ENCODE data around the gene KLF2.
"Not testable (repeated sequence)": the region's sequence is repeated elsewhere in the genome, so short reads cannot be mapped to it uniquely, and the experiment has no call there.

Gene KLF2

DNA sequence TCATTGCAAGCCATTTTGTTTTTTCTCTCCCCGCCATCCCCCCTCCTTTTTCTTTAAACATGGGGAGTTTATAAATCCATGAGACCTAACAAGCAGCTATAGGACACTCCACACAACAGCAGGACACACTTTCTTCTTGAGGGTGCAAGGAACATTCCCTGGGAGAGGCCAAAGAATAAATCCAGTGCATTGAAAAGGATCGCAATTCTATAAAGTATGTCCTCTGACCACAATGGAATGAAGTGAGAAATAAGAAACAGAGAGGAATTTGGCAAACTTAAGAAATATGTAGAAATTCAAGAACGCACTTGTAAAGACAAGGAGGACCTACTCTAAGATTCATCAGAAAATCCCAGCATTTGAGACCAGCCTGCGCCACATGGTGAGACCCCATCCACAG lies 11.9 kb downstream of the KLF2 start:
- DNase-seq (ENCODE audit: low read depth in 2 of 2): no peak

DNA sequence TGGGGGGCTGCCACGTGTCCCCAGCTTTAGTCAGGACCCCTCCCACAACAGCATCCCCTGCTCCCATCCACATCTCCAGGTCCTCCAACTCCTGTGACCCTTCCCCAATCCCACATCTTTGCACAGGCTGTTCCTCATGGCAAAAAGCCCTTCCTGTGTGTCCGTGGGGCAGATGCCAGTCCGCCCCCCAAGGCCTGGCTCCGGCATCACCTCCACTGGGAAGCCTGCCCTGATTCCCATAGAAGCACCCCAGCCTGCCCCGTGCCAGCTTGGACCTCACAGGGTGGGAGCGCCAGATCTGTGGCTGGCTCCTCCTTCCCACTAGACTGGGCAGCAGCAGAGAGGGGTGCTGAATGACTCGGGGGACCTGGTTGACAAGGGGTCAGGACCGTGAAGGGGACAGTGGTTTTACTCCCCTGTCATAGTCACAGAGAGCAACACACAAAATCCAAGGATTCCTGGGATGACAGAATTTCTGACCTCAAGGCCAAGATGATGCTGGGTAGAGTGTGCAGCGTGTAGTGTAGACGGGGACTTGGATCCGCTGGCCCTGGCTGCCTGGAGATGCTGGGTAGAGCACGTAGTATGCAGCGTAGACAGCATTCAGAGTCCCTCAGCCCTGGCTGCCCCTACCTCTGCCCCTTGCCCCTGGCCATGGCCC lies 13.3 kb downstream of the KLF2 start:
- no peak for DNase-seq (ENCODE audit: low read depth in 2 of 2)

DNA sequence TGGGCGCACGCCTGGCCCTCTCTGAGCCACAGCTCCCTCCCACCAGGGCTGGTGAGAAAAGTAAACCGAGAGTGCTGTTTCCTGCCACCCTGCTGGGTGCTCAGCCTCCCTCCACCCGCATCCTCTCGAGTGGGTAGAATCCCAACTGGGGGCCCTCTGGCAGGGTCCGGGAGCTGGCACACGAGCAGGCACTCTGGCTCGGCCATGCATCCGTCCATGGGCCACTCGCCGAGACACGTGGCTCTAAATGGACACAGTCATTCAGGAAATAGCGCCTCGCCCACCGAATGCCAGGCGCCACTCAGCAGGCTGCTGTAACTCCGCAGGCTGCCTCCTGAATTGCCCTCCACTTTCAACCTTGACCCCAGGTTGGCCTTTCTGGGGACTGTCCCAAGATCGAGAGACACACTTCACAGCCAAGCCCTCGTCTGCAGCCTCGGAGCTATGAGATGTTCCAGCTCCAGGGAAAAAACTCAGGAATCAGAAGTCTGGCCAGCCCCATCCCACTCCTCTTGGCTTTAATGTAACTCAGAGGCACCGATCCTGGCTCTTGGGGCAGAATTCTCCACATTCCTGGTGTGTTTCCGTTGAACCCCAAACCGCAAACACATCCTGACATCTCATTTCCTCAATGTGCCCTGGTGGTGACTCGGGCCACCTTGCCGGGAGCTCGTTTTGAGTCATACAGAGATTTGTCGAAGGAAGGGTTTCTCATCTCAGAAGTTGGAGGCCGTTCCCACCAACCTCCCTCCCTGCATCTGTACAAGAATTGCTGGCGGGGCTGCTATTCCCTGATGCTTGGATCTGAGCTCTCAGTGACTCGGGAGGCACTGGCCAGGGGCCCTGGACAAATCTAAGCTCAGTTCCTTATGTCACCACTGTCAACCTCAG lies 14.1 kb downstream of the KLF2 start:
- peak in 1 of 2 donors; percentile 57 for DNase-seq (ENCODE audit: low read depth in 2 of 2)

DNA sequence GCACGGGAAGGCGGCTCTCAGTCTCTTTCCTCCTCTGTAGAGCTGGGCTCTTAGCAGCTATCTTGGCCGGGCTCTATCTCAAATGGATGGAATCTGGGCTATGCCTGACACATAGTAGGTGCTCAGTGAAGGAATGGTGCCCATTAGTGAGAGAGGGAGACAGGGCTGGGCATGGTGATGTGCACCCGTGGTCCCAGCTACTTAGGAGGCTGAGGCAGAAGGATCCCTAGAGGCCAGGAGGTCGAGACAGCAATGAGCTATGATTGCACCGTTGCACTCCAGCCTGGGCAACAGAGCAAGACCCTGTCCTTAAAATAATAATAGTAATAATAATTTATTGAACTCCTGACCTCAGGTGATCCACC lies 14.7 kb downstream of the KLF2 start:
- no peak for DNase-seq (ENCODE audit: low read depth in 2 of 2)

DNA sequence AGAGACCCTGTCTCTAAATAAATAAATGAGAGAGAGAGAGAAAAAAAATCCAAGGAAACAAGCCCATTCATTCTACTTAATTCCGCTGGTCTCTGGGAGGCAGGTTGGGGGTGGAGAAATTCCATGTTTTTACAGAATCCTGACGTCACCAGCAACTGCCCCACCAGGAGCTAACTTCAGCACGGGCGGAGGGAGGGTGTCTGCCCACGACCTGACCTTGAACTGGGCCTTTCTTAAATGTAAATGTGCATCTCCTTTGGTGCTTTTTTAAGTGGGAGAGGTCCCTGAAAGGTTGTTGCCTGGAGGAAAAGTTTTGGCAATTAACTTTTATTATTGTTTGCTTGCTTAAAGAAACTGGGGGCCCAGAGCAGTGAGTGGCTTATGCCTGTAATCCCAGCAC lies 15.5 kb downstream of the KLF2 start:
- no peak for DNase-seq (ENCODE audit: low read depth in 2 of 2)

DNA sequence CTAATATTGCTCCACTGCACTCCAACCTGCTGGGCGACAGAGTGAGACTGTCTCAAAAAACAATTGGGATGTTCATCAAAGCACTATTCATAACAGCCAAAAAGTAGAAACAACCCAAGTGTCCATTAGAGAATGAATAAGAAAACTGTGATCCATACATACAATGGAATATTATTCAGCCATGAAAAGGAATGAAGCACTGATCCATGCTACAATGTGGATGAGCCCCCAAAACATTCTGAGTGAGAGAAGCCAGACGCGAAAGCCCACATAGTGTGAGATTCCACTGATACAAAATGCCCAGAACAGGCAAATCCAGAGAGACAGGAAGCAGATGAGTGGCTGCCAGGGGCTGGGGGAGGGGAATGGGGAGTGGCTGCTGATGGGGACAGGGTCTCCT lies 16.0 kb downstream of the KLF2 start:
- DNase-seq (ENCODE audit: low read depth in 2 of 2): no peak

DNA sequence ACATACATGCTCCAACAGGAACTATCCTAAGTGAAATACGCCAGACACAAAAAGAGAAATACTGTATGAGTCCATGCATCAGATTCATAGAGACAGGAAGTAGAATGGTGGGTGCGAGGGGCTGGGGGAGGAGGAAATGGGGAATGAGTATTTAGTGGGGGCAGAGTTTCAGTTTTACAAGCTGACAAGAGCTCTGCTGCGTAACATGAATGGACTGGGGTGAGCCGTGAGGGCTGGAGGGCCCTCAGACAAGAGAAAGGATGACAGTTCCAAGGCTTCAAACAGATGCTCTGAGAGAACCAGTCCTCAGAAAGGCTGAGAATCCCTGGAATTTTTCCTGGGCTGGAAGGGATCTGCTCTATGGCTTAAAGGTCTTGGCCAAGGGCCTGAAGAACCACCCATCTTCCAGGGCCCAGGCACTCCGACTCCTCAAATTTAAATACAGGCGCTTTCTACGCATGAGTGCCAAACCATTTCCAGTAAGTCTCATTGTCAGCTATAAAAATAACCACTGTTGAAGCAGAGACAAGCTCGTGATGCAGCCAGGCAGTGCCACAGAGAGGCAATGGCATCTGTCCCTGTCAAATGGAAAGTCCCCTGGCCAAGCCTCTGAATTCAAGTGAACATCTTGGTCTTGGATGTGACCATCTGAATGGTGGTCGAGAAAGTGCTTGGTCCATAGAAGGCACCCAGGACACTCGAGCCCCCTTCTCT lies 17.5 kb downstream of the KLF2 start:
- no peak for DNase-seq (ENCODE audit: low read depth in 2 of 2)

DNA sequence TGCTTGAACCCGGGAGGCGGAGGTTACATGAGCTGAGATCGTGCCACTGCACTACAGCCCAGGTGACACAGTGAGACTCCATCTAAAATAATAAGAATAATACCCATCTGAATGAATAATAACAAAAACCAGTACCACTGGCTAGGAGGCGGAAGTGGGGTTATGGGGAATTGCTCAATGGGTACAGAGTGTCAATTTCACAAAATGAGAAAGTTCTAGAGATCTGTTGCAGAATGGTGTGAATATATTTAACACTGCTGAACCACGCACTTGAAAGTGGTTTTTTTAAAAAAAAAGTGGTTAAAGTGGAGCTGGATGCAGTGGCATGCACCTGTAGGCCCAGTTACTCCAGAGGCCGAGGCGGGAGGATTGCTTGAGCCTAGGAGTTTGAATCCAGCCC lies 18.5 kb downstream of the KLF2 start:
- no peak for DNase-seq (ENCODE audit: low read depth in 2 of 2)

DNA sequence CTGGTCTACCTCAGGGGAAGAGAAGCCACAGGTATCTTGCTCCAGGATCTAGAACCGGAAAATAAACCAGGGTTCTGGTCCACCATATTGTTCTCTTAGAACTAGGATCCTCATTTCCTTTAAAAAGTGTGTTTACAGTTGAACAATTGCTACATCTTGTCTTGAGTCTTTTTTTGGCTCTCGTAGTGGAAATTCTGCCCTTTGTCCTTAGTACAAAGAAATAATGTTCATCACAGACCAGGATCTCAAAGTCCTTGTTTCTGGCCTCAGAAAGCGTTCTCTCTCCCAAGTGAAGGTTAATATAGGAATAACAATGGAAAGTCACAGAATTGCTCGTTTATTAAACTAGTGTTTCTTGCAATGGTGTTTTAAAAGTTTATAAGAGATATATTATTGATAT lies 20.8 kb downstream of the KLF2 start:
- no peak for DNase-seq (ENCODE audit: low read depth in 2 of 2)

DNA sequence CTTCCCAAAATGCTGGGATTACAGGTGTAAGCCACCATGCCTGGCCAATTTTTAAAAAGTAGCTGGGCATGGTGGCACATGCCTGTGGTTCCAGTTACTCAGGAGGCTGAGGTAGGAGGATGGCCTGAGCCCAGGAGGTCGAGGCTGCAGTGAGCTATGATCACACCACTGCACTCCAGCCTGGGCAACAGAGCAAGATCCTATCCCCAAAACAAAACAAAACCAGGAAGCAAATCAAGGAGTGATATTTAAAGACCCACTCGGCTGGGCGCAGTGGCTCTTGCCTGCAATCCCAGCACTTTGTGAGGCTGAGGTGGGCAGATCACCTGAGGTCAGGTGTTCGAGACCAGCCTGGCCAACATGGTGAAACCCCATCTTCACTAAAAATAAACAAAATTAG lies 22.5 kb downstream of the KLF2 start:
- DNase-seq (ENCODE audit: low read depth in 2 of 2): not testable (repeated sequence)

DNA sequence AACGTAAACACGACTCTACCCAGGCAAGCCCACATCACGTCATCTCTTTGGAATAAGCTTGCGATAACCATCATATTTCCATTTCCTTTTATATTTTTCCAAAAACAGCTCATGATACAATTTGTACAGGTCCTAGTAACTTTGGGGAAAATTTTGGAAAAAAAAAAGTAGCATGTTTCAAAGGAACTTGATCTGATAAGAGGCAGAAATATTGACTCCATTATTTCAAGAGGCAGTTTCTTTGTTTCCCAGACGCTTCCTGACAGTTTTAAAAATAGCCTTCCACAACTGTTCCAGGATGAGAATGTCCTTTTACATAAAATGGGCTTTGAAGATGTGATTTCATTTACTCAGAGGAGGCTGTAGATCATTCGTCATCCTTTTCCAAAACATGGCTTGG lies 23.1 kb downstream of the KLF2 start:
- DNase-seq (ENCODE audit: low read depth in 2 of 2): no peak

DNA sequence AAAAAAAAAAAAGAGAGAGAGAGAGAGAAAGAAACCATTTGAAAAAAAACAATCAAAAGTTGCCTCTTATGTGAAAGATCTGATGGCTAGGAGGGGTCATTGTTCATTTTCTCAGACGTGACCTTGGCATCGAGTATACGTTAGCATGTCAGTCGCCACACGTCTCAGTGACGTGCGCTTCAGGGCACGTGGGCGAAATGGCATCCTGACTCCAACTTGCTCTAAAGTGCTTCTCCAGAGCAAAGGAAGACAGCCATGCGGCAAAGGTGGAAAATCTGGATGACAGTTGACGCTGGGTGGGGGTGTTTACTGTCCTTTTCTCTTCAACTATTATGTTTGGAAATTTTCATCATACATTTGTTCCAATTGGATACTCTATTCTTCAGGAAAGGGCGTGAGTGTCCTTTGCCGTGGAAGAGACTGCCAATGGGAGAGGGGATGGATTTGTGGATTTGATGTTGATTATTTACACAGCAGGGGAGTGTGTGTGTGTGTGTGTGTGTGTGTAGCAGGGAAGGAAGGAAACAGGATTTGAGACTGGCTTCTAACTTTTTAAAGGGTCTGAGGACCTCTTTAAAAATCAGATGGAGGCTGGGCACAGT lies 25.0 kb downstream of the KLF2 start:
- no peak for DNase-seq (ENCODE audit: low read depth in 2 of 2)

DNA sequence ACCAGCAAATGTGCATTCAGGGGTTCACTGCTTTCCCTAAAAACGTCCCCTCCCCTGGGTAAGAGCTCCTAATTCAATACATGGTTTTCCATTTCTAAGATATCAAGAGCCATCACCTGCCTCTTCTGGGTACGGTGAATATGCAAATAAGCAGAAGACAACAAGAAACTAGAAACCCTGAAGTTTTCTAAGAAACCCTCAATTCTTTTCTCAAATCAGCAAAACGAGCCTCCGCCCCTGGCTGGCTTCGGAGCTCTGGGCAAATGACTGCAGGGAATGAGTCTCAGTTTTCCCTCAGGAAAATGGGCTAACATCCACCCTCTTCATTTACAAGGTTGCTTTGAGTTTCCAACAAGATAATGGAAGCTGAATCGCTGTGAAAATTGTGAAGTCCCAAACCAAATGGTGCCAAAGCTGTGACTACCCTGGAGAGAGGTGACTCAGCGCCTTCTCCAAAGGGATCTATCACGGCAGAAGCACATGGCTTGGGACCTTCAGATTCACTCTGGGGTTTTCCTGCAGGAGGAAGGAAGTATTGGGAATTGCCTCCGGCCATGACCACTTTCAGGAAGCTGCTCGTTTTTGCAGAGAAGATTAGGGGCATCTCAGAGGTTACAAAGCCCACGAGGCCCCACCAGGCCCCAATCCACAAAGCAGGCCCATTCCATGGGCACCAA lies 26.6 kb downstream of the KLF2 start:
- no peak for DNase-seq (ENCODE audit: low read depth in 2 of 2)

DNA sequence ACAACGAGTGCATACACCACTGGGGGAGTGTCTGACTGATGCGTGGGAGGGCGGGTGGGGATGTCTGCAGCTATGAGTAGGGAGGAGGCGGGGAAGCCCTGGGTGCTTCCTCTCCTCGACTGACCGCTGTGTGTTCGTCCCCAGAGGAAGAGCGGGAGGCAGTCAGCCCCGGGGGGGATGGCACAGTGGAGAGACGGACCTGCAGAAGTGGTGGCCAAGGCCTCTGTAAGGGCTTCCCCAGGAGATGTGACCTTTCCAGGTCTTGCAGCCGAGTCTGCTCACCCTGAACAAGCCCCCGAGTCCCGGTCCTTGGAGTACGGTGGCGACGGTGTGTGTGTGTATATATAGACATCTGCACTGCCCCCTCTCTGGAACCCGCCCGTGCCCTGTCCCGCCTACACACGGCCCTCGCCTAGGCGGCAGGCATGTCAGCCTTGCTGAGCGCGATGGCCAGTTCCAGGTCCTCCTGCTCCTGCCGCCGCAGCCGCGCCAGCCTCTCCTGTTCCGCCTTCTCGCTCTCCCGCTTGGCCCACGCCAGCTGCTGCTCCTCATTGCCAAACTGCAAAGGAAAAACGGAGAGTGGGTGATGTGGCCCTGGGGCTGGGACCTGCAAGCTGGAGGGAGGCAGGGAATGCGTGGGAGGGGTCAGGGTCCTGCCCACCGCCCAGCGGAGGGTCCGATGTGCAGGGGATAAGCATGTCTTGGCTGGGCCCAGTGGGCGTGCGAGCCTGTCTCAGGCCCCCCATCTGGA lies 30.8 kb downstream of the KLF2 start:
- DNase-seq (ENCODE audit: low read depth in 2 of 2): no peak

DNA sequence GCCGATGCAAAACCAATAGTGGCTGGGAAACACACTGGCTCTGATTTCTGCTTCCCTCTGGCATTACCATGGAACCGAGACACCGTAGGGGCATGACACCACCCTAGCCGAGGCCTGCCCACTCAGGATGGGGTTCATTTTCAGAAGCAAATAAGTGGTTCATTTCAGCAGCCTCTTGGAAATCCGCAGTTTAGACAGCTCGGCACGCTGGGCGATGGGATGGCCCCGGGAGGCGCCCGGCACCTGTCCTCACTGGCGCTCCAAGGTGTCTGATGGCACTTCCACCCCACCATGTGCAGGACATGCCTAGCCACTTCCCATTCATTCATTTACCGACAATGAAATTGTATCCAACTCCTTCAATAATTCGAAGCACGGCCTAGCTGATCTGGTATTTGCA lies 33.8 kb downstream of the KLF2 start:
- no peak for DNase-seq (ENCODE audit: low read depth in 2 of 2)

DNA sequence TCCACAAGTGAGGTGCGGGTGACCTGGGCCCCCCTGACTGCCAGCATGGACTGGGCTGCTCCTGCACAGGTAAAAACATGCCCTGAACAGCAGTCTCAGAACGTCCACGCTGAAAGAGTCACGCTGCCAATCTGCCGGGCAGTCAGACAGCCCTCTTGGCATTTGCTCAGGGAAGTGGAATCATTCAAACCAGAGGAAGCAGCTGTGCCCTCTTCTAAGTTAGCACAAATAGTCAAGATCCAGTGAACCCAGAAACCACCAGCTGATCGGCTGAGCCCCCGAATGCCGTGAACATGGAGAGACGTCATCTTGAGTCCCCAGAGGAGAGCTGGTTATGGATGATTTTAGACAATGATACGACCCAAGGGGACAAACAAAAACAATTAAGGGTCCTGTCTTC lies 34.4 kb downstream of the KLF2 start:
- no peak for DNase-seq (ENCODE audit: low read depth in 2 of 2)

DNA sequence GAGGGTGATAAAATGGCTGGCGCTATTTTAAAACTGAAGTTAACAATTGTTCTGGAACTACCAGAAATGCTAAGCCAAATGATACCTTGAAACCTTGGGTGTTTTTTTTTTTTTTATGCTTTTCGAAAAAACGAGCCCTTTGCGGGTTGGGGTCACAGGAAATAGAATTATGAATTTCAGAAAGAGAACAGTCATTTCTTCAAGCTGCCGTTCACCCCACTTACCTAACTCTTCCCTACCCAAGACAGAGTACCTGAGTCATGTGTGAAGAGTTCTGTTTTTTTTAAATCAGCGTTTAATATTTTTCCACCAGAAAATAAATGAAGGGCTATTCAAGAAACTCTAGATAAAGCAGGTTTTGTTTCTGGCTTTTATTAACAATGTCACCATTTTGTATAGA lies 35.3 kb downstream of the KLF2 start:
- DNase-seq (ENCODE audit: low read depth in 2 of 2): no peak

DNA sequence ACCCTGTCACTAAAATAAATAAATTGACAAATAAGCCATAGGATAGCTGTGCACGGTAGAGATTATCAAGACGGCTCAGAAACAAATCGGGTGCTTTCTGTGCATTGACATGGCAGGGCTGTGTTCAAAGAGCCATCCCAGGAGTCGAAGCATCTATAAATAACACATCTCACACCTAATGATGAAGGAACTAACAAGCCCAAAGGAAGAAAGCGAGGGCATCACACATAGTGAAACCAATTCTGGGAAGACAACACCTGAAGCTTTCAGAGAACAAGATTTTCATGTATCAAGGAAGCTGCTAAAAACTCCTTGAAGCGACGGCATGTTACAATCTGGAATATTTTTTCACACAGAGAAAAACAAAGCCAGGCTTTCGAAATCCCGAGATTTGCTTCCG lies 36.1 kb downstream of the KLF2 start:
- DNase-seq (ENCODE audit: low read depth in 2 of 2): no peak

DNA sequence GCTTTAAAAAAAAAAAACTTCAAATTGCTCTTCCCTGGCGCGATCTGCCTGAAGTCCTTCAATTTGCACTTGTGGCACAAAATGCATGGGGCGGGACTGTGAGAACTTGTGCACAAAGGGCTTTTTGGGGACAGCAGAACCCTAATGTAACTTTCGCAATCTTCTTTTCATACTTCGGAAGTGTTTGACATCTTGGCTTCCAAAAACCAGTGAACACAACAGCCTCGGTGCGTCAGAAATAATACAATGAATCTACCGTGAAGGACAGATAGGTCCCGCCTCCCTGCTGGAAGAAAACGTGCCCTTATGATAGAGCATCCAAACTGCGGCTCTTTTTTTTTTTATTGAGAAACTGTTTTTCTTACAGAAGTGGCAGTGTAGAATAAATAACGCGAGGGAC lies 36.6 kb downstream of the KLF2 start:
- DNase-seq (ENCODE audit: low read depth in 2 of 2): no peak

DNA sequence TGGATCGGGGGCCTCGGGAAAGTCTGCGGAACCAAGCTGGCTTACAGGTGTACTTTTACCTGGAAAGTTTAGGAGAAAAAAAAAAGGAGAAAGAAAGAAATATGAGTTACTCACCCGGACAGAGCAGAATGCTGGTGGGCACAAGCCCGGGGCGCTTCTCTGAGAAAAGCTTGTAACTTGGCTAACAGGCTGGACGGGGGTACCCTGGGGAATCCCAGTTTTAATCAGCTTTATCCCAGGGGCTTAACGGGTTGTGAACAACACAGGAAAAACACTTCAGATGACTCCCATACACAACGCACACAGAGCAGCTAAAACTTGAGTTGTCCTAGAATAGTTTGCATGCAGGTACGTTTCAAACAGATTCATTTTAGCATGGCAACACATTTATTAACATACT lies 37.3 kb downstream of the KLF2 start:
- no peak for DNase-seq (ENCODE audit: low read depth in 2 of 2)
